ENCODE results near the gene CRCP.
"Not testable (repeated sequence)": the region's sequence is repeated elsewhere in the genome, so short reads cannot be mapped to it uniquely, and the experiment has no call there.

CRCP gene

DNA sequence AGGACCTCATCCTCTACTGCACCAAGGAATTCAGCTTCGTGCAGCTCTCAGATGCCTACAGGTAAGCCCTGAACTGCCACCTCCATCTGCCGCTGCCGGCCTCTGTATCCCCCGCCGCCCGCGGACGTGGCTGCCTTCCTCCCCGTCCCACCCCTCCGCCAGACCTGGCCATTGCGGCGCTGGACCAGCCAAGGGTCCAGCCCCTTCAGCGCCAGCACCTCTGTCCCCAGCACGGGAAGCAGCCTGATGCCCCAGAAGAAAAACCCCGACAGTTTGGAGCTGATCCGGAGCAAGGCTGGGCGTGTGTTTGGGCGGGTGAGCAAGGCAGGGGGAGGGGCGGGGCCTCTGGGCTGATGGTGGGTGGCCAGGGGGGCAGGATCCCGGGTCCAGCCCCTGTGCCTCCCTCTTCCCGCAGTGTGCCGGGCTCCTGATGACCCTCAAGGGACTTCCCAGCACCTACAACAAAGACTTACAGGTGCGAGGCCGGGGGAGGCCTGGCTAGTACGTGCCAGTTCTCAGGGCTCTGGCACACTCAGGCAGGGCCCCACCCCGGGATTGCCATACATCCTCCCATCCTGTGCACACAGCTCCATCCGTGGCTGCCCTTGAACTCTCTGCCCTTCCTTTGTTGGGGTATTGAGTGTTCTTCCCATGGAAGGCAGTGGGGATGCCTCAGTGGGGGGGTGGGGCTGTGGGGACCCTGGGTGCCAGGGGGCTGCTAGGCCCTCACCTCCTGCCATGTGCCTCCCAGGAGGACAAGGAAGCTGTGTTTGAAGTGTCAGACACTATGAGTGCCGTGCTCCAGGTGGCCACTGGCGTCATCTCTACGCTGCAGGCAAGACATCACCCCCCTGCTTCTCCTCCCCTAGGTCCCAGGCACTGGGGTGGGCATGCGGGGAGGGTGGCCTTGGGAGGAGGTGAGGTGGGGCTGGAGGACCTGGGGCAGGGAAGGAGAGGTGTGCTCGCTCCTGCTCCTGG lies 25.5 kb upstream of the CRCP start:
- H3K27me3 ChIP-seq (ENCODE audit: control insufficient read depth, insufficient read depth, low read length), result no peaks in the 10 kb centered on the region
- no peaks in the 10 kb centered on the region for H3K36me3 ChIP-seq (ENCODE audit: control insufficient read depth, low read depth, low read length)
- no peak overlapping the region for H3K4me3 ChIP-seq (ENCODE audit: low read length)
- H3K9ac ChIP-seq (ENCODE audit: low read length), result no peak overlapping the region
- no peak overlapping the region for H3K27ac ChIP-seq (ENCODE audit: low read length)
- no peaks in the 10 kb centered on the region for H3K9me3 ChIP-seq (ENCODE audit: control insufficient read depth, low read depth, low read length)
- no peaks in the 10 kb centered on the region for H3K4me1 ChIP-seq (ENCODE audit: control insufficient read depth, low read depth, low read length)

- Histone ChIP-seq H3K27ac (ENCODE audit: low read length) (no peak overlapping the region), H3K4me3 (ENCODE audit: low read length) (no peak overlapping the region), H3K36me3 (ENCODE audit: control insufficient read depth, low read depth, low read length) (no peaks in the 10 kb centered on the region), H3K4me1 (ENCODE audit: control insufficient read depth, low read depth, low read length) (no peaks in the 10 kb centered on the region), H3K9me3 (ENCODE audit: control insufficient read depth, low read depth, low read length) (no peaks in the 10 kb centered on the region), H3K9ac (ENCODE audit: low read length) (no peak overlapping the region), H3K27me3 (ENCODE audit: control insufficient read depth, insufficient read depth, low read length) (no peaks in the 10 kb centered on the region)
Observed at GRCh38 chr7:66092654-66093053, 22.0 kb upstream of the CRCP start.

GRCh38 chr7:66095010-66095409 lies 19.6 kb upstream of the CRCP start:
- Histone ChIP-seq H3K27ac (ENCODE audit: low read length) (no peak overlapping the region), H3K4me1 (ENCODE audit: control insufficient read depth, low read depth, low read length) (no peaks in the 10 kb centered on the region), H3K27me3 (ENCODE audit: control insufficient read depth, insufficient read depth, low read length) (no peaks in the 10 kb centered on the region), H3K9me3 (ENCODE audit: control insufficient read depth, low read depth, low read length) (no peaks in the 10 kb centered on the region), H3K4me3 (ENCODE audit: low read length) (no peak overlapping the region), H3K36me3 (ENCODE audit: control insufficient read depth, low read depth, low read length) (no peaks in the 10 kb centered on the region), H3K9ac (ENCODE audit: low read length) (no peak overlapping the region)

DNA sequence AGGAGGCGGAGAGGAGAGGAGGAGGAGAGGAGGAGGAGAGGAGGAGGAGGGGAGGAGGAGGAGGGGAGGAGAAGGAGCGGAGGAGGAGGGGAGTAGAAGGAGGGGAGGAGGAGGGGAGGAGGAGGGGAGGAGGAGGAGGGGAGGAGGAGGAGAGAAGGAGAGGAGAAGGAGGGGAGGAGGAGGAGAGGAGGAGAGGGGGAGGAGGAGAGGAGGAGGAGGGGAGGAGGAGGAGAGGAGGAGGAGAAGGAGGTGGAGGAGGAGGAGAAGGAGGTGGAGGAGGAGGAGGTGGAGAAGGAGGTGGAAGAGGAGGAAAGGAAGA lies 15.5 kb upstream of the CRCP start:
- no peak overlapping the region for H3K9ac ChIP-seq (ENCODE audit: low read length)
- no peaks in the 10 kb centered on the region for H3K9me3 ChIP-seq (ENCODE audit: control insufficient read depth, low read depth, low read length)
- no peaks in the 10 kb centered on the region for H3K27me3 ChIP-seq (ENCODE audit: control insufficient read depth, insufficient read depth, low read length)
- no peak overlapping the region for H3K4me3 ChIP-seq (ENCODE audit: low read length)
- no peaks in the 10 kb centered on the region for H3K4me1 ChIP-seq (ENCODE audit: control insufficient read depth, low read depth, low read length)
- H3K36me3 ChIP-seq (ENCODE audit: control insufficient read depth, low read depth, low read length), result no peaks in the 10 kb centered on the region
- H3K27ac ChIP-seq (ENCODE audit: low read length), result no peak overlapping the region

GRCh38 chr7:66099551-66100407 lies 14.9 kb upstream of the CRCP start:
- H3K9me3 ChIP-seq (ENCODE audit: control insufficient read depth, low read depth, low read length), result no peaks in the 10 kb centered on the region
- H3K36me3 ChIP-seq (ENCODE audit: control insufficient read depth, low read depth, low read length), result no peaks in the 10 kb centered on the region
- no peaks in the 10 kb centered on the region for H3K27me3 ChIP-seq (ENCODE audit: control insufficient read depth, insufficient read depth, low read length)
- peak overlapping the region; percentile 20 for H3K4me3 ChIP-seq (ENCODE audit: low read length)
- no peak overlapping the region for H3K9ac ChIP-seq (ENCODE audit: low read length)
- H3K27ac ChIP-seq (ENCODE audit: low read length), result no peak overlapping the region
- H3K4me1 ChIP-seq (ENCODE audit: control insufficient read depth, low read depth, low read length), result no peaks in the 10 kb centered on the region

GRCh38 chr7:66100408-66101050 lies 14.1 kb upstream of the CRCP start:
- no peaks in the 10 kb centered on the region for H3K9me3 ChIP-seq (ENCODE audit: control insufficient read depth, low read depth, low read length)
- H3K36me3 ChIP-seq (ENCODE audit: control insufficient read depth, low read depth, low read length), result no peaks in the 10 kb centered on the region
- no peaks in the 10 kb centered on the region for H3K4me1 ChIP-seq (ENCODE audit: control insufficient read depth, low read depth, low read length)
- no peaks in the 10 kb centered on the region for H3K27me3 ChIP-seq (ENCODE audit: control insufficient read depth, insufficient read depth, low read length)
- no peak overlapping the region for H3K9ac ChIP-seq (ENCODE audit: low read length)
- peak overlapping the region; percentile 20 for H3K4me3 ChIP-seq (ENCODE audit: low read length)
- no peak overlapping the region for H3K27ac ChIP-seq (ENCODE audit: low read length)

DNA sequence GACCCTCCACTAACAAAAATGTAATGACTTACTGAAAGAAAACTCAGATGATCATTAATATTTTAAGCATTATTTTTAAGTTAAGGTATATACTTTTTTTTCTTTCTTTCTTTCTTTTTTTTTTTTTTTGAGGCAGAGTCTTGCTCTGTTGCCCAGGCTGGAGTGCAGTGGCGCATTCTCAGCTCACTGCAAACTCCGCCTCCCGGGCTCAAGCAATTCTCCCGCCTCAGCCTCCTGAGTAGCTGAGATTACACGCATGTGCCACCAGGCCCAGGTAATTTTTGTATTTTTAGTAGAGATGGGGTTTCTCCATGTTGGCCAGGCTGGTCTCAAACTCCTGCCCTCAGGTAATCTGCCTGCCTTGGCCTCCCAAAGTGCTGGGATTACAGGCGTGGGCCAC lies 12.5 kb upstream of the CRCP start:
- H3K4me3 ChIP-seq (ENCODE audit: low read length); H3K4me1 ChIP-seq (ENCODE audit: control insufficient read depth, low read depth, low read length): not testable (repeated sequence)

GRCh38 chr7:66103994-66104393 lies 10.7 kb upstream of the CRCP start:
- H3K36me3 ChIP-seq (ENCODE audit: control insufficient read depth, low read depth, low read length); H3K4me3 ChIP-seq (ENCODE audit: low read length); H3K27me3 ChIP-seq (ENCODE audit: control insufficient read depth, insufficient read depth, low read length); H3K4me1 ChIP-seq (ENCODE audit: control insufficient read depth, low read depth, low read length); H3K27ac ChIP-seq (ENCODE audit: low read length); H3K9ac ChIP-seq (ENCODE audit: low read length); H3K9me3 ChIP-seq (ENCODE audit: control insufficient read depth, low read depth, low read length): not testable (repeated sequence)

More for the DNA sequence above, 12.5 kb upstream of the CRCP start:
- not testable (repeated sequence) for H3K9ac ChIP-seq (ENCODE audit: low read length); H3K36me3 ChIP-seq (ENCODE audit: control insufficient read depth, low read depth, low read length); H3K9me3 ChIP-seq (ENCODE audit: control insufficient read depth, low read depth, low read length); H3K27ac ChIP-seq (ENCODE audit: low read length); H3K27me3 ChIP-seq (ENCODE audit: control insufficient read depth, insufficient read depth, low read length)

GRCh38 chr7:66105263-66105748 lies 9.3 kb upstream of the CRCP start:
- H3K9ac ChIP-seq (ENCODE audit: low read length), result no peak overlapping the region
- no peaks in the 10 kb centered on the region for H3K4me1 ChIP-seq (ENCODE audit: control insufficient read depth, low read depth, low read length)
- H3K36me3 ChIP-seq (ENCODE audit: control insufficient read depth, low read depth, low read length), result no peaks in the 10 kb centered on the region
- no peaks in the 10 kb centered on the region for H3K9me3 ChIP-seq (ENCODE audit: control insufficient read depth, low read depth, low read length)
- no peak overlapping the region for H3K27ac ChIP-seq (ENCODE audit: low read length)
- H3K4me3 ChIP-seq (ENCODE audit: low read length), result no peak overlapping the region
- H3K27me3 ChIP-seq (ENCODE audit: control insufficient read depth, insufficient read depth, low read length), result no peaks in the 10 kb centered on the region

DNA sequence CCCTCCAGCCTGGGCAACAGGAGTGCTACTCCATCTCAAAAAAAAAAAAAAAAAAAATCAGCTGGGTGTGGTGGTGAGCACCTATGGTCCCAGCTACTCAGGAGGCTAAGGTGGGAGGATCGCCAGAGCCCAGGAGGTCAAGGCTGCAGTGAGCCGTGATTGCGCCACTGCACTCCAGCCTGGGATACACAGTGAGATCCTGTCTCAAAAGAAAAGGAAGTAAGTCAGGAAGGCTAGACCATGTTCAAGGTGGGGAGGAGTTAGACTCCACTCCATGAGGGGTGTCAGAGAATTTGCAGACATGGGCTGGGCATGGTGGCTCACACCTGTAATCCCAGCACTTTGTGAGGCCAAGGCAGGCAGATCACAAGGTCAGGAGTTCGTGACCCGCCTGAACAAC lies 6.2 kb upstream of the CRCP start:
- H3K4me3 ChIP-seq (ENCODE audit: low read length); H3K36me3 ChIP-seq (ENCODE audit: control insufficient read depth, low read depth, low read length); H3K9me3 ChIP-seq (ENCODE audit: control insufficient read depth, low read depth, low read length); H3K4me1 ChIP-seq (ENCODE audit: control insufficient read depth, low read depth, low read length); H3K9ac ChIP-seq (ENCODE audit: low read length); H3K27ac ChIP-seq (ENCODE audit: low read length); H3K27me3 ChIP-seq (ENCODE audit: control insufficient read depth, insufficient read depth, low read length): not testable (repeated sequence)

DNA sequence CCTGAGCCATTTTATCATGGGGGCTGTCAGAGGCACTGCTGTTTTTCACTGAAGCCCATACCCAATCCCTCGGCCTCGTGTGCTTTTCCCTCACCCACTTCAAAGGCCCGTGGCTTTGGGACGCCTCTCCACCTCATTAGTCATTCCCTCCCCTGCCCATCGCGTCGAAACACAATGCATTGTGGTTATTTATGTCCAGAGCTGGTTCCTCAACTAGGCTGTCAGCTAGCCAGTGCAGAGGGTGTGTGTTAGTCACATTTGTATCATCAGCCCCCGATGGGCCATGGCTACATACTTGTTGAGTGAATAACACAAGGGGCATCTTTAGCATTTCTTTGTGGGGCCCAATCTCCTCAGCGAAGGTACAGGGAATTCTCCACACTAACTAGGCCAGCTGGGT lies 3.8 kb upstream of the CRCP start:
- no peak overlapping the region for H3K27ac ChIP-seq (ENCODE audit: low read length)
- H3K36me3 ChIP-seq (ENCODE audit: control insufficient read depth, low read depth, low read length), result no peaks in the 10 kb centered on the region
- H3K9me3 ChIP-seq (ENCODE audit: control insufficient read depth, low read depth, low read length), result no peaks in the 10 kb centered on the region
- no peak overlapping the region for H3K4me3 ChIP-seq (ENCODE audit: low read length)
- peaks cover 6% of the 10 kb centered on the region for H3K4me1 ChIP-seq (ENCODE audit: control insufficient read depth, low read depth, low read length)
- no peak overlapping the region for H3K9ac ChIP-seq (ENCODE audit: low read length)
- H3K27me3 ChIP-seq (ENCODE audit: control insufficient read depth, insufficient read depth, low read length), result no peaks in the 10 kb centered on the region

All from iPS-18a (cell line).